NCI-H128 (cell line): ENCODE results near the gene PMP22.
"Not testable (repeated sequence)": the region's sequence is repeated elsewhere in the genome, so short reads cannot be mapped to it uniquely, and the experiment has no call there.

Source experiments
- DNase-seq: peaks from one replicate; lab custom pipeline; 2025; ENCODE audit not compliant: unreplicated experiment; lab: John Stamatoyannopoulos, UW

PMP22 gene

DNA sequence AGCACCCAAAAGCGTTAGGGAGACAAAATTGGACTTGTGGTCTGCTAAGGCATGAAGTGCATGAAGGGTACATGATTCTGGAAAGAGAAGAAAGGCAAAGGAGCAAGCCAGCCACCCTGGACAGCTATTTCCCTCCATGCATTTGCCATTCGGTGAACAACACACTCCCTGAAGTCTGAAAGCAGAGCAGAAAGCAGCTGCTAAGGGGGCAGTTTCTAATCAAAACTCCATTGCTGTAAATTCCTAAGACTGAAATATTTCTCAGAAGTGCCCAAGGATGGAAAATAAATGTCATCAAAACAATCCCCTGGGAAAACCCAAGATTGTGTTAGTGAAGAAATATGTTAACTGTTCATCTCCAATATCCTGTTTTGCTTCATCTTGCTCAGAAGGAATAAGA is 44.3 kb downstream of the PMP22 start:
- DNase-seq, result no peak

DNA sequence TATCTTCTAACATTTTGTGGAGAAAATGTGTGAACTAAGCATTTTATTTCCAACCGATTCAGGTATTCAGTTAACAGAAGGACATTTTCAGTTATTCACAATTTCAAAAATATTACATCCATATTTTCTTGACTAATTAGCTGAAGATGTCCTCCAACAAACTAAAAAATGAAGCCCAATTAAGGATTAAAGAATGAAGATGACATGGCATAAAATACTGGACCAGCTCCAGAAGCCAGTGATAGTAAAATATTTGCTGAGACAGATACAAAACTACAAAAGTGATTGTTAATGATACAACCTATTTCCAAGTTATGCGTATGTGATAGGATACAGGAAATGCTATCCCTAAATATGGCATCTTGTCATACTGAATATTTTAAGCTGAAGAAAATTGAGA is 48.6 kb downstream of the PMP22 start:
- no peak for DNase-seq

GRCh38 chr17:15213381-15214087 is 51.6 kb downstream of the PMP22 start:
- no peak for DNase-seq

DNA sequence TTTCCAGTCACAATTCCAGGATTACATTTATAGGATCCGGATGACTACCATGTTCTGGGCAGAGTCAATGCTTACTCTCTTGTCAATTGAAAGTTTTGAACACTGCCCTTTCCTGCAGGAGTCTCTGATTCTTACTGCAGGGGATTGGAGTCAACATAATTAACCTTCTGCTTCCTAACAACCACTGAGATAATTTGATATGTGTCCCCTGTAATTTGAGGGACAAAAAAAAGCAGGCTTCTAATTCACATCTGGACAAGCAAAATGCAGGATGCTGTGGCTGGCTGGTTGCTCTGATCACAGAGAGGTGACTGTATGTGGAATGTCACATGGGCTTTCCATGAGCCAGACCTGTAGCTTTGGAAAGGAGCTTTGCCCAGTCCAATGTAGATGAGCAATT is 54.9 kb downstream of the PMP22 start:
- no peak for DNase-seq

DNA sequence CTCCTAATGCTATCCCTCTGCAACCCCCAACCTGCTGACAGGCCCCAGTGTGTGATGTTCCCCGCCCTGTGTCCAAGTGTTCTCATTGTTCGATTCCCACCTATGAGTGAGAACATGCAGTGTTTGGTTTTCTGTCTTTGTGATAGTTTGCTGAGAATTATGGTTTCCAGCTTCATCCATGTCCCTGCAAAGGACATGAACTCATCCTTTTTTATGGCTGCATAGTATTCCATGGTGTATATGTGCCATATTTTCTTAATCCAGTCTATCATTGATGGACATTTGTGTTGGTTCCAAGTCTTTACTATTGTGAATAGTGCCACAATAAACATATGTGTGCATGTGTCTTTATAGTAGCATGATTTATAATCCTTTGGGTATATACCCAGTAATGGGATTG is 62.1 kb downstream of the PMP22 start:
- not testable (repeated sequence) for DNase-seq

DNA sequence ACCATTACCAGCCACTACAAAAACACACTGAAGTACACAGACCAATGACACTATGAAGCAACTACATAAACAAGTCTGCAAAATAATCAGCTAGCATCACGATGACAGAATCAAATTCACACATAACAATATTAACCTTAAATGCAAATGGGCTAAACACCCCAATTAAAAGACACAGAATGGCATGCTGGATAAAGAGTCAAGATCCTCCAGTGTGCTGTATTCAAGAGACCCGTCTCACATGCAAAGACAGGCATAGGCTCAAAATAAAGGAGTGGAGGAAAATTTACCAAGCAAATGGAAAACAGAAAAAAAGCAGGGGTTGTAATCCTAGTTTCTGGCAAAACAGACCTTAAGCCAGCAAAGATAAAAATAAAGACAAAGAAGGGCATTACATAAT is 64.6 kb downstream of the PMP22 start:
- not testable (repeated sequence) for DNase-seq

GRCh38 chr17:15197229-15197628 is 67.9 kb downstream of the PMP22 start:
- no peak for DNase-seq

- no peak for DNase-seq
Observed at GRCh38 chr17:15194859-15195277, 70.3 kb downstream of the PMP22 start.

DNA sequence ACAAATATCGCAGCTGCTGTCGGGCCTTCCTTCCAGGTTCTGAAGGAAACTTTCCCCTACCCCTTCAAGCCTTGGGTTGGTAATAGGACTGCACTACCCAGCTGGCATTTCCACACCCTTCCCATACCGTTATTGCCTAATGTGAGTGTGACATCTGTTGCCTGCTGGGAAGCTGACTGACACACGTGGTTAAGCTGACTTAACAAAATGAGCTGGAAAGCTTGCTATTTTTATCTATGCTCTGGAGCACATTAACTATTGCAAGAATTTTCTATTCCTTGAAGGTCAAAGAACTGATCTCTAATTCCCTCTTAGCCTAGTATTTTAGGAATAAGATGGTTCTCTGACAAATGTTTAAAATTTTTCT is 79.5 kb downstream of the PMP22 start:
- no peak for DNase-seq

DNA sequence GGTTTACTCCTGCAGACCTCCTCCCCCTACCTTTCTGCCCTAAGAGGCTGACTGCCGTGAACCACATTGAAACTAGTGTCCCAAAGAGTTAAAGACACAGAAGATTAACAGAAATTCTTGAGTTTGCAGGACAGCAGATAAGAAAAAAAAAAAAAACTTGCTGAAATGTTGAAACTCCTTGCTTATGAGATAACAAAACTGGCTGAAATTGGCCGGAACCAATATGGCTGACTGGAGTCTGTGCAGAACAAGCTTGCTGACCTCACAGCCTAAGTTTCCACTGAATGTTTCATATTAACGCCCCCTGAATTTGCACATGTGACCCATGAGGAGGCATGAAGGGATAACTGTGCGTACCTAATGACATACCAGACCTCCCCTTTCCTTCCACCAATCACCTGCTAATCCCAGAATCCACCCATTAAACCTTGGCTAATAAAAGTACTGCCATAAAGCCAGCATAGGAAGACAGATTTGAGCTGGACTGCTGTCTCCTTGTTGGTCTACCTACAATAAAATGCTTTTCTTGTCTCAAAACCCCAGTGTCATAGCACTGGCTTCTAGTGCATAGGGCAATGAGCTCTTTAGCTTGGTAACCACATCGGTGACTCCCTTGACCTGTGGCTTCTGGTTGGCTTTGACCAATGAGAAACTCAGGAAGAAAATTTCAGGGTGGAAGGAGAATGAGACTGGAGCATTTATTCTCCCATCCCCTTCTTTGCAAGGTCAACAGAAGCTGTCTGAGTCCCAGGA is 80.1 kb downstream of the PMP22 start:
- DNase-seq, result no peak

DNA sequence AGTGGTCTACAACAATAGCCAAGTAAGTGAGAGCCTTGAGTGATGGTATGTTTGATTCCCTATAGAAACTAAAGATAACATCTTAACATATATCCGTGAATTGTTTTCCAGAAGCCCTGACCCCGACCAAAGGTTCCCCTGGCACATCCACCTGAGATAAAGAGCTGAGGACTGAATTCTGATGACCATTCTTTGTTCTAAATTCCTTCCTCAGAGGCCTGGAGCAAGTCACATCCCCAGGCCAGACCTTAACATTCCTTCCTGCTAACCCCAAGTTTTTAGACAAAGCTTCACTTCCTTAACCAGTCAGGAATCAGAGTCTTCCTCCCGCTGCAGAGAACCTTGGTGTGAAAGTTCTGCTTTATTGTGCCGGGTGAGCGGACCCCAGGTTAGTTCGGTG is 83.3 kb downstream of the PMP22 start:
- no peak for DNase-seq

- DNase-seq, result no peak
Observed at GRCh38 chr17:15181333-15181732, 83.8 kb downstream of the PMP22 start.

- DNase-seq, result no peak
Observed at GRCh38 chr17:15180121-15180561, 85.0 kb downstream of the PMP22 start.
